GM19397 (cell line): ENCODE data around the gene TUBA4A.
A peak's percentile ranks its signal among the peaks of the same experiment; 100 is the strongest.

Experiments
- ATAC-seq: cut with Tn5 transposase; IDR thresholded peaks from one replicate; pipeline ENCODE4 v1.9.1; 2021; ENCODE audit warnings: mild to moderate bottlenecking, moderate library complexity; ENCODE audit not compliant: unreplicated experiment

Gene TUBA4A

GRCh38 chr2:219253753-219254589 lies at the start of gene TUBA4A:
Gene TUBA4A (minus strand): TSS chr2:219253918. CDS start chr2:219253858, 60 bp downstream.
- peak; percentile 48 for ATAC-seq

- ATAC-seq = no peak
Measured at GRCh38 chr2:219302412-219302968, 48.8 kb upstream of the TUBA4A start.

GRCh38 chr2:219300022-219300421 lies 46.3 kb upstream of the TUBA4A start:
- no peak for ATAC-seq

GRCh38 chr2:219299372-219299760 lies 45.6 kb upstream of the TUBA4A start:
- ATAC-seq = no peak

- ATAC-seq = no peak
Measured at GRCh38 chr2:219298759-219299371, 45.1 kb upstream of the TUBA4A start.

GRCh38 chr2:219297766-219298456 lies 44.2 kb upstream of the TUBA4A start:
- no peak for ATAC-seq

- no peak for ATAC-seq
Measured at GRCh38 chr2:219296631-219297391, 43.1 kb upstream of the TUBA4A start.

GRCh38 chr2:219296142-219296541 lies 42.4 kb upstream of the TUBA4A start:
- no peak for ATAC-seq

- peak; percentile 90 for ATAC-seq
Measured at GRCh38 chr2:219294356-219295351, 40.9 kb upstream of the TUBA4A start.

- no peak for ATAC-seq
Measured at GRCh38 chr2:219293736-219294231, 40.1 kb upstream of the TUBA4A start.

GRCh38 chr2:219292616-219293015 lies 38.9 kb upstream of the TUBA4A start:
- no peak for ATAC-seq

- no peak for ATAC-seq
Measured at GRCh38 chr2:219291910-219292490, 38.3 kb upstream of the TUBA4A start.

- no peak for ATAC-seq
Measured at GRCh38 chr2:219291394-219291793, 37.7 kb upstream of the TUBA4A start.

GRCh38 chr2:219290381-219291171 lies 36.9 kb upstream of the TUBA4A start:
- no peak for ATAC-seq

- no peak for ATAC-seq
Measured at GRCh38 chr2:219289537-219290361, 36.0 kb upstream of the TUBA4A start.

GRCh38 chr2:219289195-219289536 lies 35.4 kb upstream of the TUBA4A start:
- no peak for ATAC-seq

GRCh38 chr2:219287580-219288265 lies 34.0 kb upstream of the TUBA4A start:
- ATAC-seq = no peak
